ENCODE data around the gene MSLN. TPM values are rescaled to one million over a fixed set of nuclear protein-coding genes. Genes with fewer than 3 reads are reported as not detected.

The MSLN gene
- total RNA-seq, 2 donors from 2014 or later, result 2.1 TPM; not detected in 1

DNA sequence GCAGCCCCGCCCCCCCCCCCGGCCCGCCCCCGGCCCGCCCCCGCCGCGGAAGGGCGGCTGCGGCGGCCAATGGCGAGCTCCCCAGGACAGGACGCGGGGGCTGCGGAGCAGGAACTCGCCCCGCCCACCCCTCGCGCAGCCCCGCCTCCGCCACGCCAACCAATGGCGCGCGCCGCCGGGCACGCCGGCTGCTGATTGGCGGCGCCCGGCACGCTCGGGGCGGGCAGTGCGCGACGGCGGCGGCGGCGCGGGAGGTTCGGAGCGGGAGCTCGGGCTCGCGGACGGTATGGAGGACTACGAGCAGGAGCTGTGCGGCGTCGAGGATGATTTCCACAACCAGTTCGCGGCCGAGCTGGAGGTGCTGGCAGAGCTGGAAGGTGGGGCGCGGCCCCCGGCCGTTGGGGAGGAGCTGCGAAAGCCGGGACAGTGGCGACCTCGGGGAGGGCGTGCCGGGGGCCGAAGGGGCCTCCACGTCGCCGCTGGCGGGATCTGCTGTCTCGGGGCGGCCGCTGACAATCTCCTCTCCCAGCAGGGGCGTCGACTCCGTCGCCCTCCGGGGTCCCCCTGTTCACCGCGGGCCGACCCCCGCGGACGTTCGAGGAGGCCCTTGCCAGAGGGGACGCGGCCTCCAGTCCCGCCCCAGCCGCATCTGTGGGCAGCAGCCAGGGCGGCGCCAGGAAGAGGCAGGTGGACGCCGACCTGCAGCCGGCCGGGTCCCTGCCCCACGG, 28.0 kb downstream of the MSLN start, which contains the start of gene CHTF18:
Gene CHTF18 (plus strand): TSS at position 222 of the 728 bp plus-strand sequence. CDS start 65 bp downstream, at position 287.
- H3K36me3 ChIP-seq (replicated peaks in 1 of 2; ENCODE audit: insufficient read depth in 1 of 2, low read depth in 2 of 2), result no peaks in the 10 kb centered on the region
- H3K4me3 ChIP-seq, result peak within 1 kb of the TSS; percentile 81 to 92
- 0 to 2% methylated on average over 14 to 85 of the region's 97 CpGs for WGBS, 2 donors
- ATAC-seq (peak; percentile 96), DNase-seq (peak; percentile 93 to 94 (median 94))
- no peak for TF ChIP-seq POLR2A (IDR thresholded peaks at IDR 0.05)
- TF ChIP-seq, protein P1, sequence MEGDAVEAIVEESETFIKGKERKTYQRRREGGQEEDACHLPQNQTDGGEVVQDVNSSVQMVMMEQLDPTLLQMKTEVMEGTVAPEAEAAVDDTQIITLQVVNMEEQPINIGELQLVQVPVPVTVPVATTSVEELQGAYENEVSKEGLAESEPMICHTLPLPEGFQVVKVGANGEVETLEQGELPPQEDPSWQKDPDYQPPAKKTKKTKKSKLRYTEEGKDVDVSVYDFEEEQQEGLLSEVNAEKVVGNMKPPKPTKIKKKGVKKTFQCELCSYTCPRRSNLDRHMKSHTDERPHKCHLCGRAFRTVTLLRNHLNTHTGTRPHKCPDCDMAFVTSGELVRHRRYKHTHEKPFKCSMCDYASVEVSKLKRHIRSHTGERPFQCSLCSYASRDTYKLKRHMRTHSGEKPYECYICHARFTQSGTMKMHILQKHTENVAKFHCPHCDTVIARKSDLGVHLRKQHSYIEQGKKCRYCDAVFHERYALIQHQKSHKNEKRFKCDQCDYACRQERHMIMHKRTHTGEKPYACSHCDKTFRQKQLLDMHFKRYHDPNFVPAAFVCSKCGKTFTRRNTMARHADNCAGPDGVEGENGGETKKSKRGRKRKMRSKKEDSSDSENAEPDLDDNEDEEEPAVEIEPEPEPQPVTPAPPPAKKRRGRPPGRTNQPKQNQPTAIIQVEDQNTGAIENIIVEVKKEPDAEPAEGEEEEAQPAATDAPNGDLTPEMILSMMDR (IDR thresholded peaks at IDR 0.05), result no peak
- peak within 1 kb of the TSS in 3 of 4 donors; percentile 59 to 76 (median 73) for H3K27ac ChIP-seq
- intact Hi-C loops (cut with DNase I), result no loop called here
- H3K27me3 ChIP-seq, result peaks cover 0 to 4% of the 10 kb centered on the region in 2 donors
- no peaks in the 10 kb centered on the region for H3K9me3 ChIP-seq
- peaks cover 27% of the 10 kb centered on the region for H3K4me1 ChIP-seq

DNA sequence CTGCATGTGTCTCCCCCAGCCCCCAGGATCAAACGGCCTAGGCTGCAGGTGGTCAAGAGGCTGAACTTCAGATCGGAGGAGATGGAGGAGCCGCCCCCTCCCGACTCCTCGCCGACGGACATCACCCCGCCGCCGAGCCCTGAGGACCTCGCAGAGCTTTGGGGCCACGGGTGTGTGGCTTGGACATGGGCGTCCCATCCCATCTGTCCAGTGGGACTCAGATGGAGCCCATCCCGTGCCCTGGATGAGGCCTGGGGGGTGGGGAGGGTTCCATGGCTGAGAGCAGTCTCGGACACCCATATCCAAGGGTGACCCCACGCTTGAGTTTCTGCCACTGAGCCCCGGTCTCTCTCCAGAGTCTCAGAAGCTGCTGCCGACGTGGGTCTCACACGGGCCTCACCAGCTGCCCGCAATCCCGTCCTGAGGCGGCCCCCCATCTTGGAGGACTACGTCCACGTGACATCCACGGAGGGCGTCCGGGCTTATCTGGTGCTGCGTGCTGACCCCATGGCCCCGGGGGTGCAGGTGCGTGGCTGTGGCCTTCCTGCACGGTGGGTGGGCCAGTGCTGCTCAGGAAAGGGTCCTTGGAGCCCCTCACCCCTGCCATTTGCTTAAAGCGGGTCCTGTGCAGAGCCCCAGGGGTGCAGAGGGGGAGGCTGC, 28.8 kb downstream of the MSLN start:
- H3K4me3 ChIP-seq, result peak overlapping the region in 1 of 2 donors; percentile 60
- no peaks in the 10 kb centered on the region for H3K36me3 ChIP-seq (replicated peaks in 1 of 2; ENCODE audit: insufficient read depth in 1 of 2, low read depth in 2 of 2)
- DNase-seq, result no peak
- TF ChIP-seq, protein P1 (IDR thresholded peaks at IDR 0.05), result no peak
- no peak for TF ChIP-seq POLR2A (IDR thresholded peaks at IDR 0.05)
- H3K27me3 ChIP-seq, result no peaks in the 10 kb centered on the region
- no peak overlapping the region for H3K27ac ChIP-seq
- no peaks in the 10 kb centered on the region for H3K9me3 ChIP-seq
- intact Hi-C loops (cut with DNase I), result no loop called here
- no peak for ATAC-seq
- WGBS, 2 donors, result 55 to 66% methylated on average over 4 to 32 of the region's 33 CpGs
- H3K4me1 ChIP-seq, result peaks cover 20% of the 10 kb centered on the region

DNA sequence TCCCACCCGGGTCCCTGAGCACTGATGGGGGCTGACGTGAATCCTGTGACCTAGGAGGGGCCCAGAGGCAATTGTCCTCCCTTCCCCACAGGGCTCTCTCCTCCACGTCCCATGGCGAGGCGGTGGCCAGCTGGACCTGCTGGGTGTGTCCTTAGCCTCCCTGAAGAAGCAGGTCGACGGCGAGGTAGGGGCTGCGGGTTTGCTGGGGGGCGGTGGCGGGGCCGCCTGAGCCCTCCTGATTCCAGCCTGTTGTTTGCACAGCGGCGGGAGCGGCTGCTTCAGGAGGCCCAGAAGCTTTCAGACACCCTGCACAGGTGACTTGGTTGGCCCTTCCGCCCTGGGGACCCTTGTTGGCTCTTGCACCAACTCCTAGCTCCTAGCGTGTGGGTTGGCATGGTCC, 29.6 kb downstream of the MSLN start:
- H3K27ac ChIP-seq, result no peak overlapping the region
- ATAC-seq (no peak), DNase-seq (no peak)
- 83 to 87% methylated on average over 2 to 17 of the region's 17 CpGs for WGBS, 2 donors
- H3K9me3 ChIP-seq, result no peaks in the 10 kb centered on the region
- intact Hi-C loops (cut with DNase I), result no loop called here
- no peaks in the 10 kb centered on the region for H3K36me3 ChIP-seq (replicated peaks in 1 of 2; ENCODE audit: insufficient read depth in 1 of 2, low read depth in 2 of 2)
- TF ChIP-seq POLR2A (IDR thresholded peaks at IDR 0.05), result no peak
- TF ChIP-seq, protein P1 (IDR thresholded peaks at IDR 0.05), result no peak
- H3K27me3 ChIP-seq, result no peaks in the 10 kb centered on the region
- H3K4me1 ChIP-seq, result peaks cover 20% of the 10 kb centered on the region
- H3K4me3 ChIP-seq, result no peak overlapping the region

DNA sequence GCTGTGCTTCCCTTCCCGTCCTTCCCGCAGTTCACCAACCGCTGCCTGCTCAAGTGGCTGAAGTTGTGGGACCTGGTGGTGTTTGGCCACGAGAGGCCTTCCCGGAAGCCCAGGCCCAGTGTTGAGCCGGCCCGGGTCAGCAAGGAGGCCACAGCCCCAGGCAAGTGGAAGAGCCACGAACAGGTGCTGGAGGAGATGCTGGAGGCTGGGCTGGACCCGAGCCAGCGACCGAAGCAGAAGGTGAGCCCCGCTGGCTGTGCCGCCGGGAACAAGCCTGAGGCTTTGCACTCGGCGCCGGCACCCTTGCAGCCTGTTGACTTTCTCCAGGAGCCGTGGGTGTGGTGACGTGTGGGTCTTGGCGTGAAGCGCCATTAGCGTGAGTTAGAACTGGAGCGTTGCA, 30.6 kb downstream of the MSLN start:
- intact Hi-C loops (cut with DNase I), result no loop called here
- Histone ChIP-seq H3K4me1 (peaks cover 20% of the 10 kb centered on the region), H3K27me3 (no peaks in the 10 kb centered on the region), H3K36me3 (replicated peaks in 1 of 2; ENCODE audit: insufficient read depth in 1 of 2, low read depth in 2 of 2) (no peaks in the 10 kb centered on the region), H3K27ac (no peak overlapping the region), H3K9me3 (no peaks in the 10 kb centered on the region), H3K4me3 (no peak overlapping the region)
- no peak for ATAC-seq
- no peak for DNase-seq
- WGBS, 2 donors, result 95 to 96% methylated on average over 5 to 7 of the region's 23 CpGs
- TF ChIP-seq, protein P1 (IDR thresholded peaks at IDR 0.05), result no peak
- no peak for TF ChIP-seq POLR2A (IDR thresholded peaks at IDR 0.05)
